ENCODE measurements around the gene RCVRN.
"Not testable (repeated sequence)": the region's sequence is repeated elsewhere in the genome, so short reads cannot be mapped to it uniquely, and the experiment has no call there.

Gene RCVRN

GRCh38 chr17:9921216-9921615 lies 16.1 kb upstream of the RCVRN start:
- not testable (repeated sequence) for DNase-seq

- DNase-seq = peak; percentile 98
Measured at GRCh38 chr17:9918804-9919352, 13.8 kb upstream of the RCVRN start.

- DNase-seq = no peak
Measured at GRCh38 chr17:9918352-9918751, 13.3 kb upstream of the RCVRN start.

GRCh38 chr17:9917801-9918200 lies 12.7 kb upstream of the RCVRN start:
- DNase-seq = no peak

- DNase-seq = no peak
Measured at GRCh38 chr17:9917131-9917530, 12.1 kb upstream of the RCVRN start.

- DNase-seq = no peak
Measured at GRCh38 chr17:9916108-9916507, 11.0 kb upstream of the RCVRN start.

GRCh38 chr17:9913476-9913875 lies 8.4 kb upstream of the RCVRN start:
- no peak for DNase-seq

GRCh38 chr17:9912121-9913099 lies 7.3 kb upstream of the RCVRN start:
- no peak for DNase-seq

GRCh38 chr17:9911089-9911488 lies 6.0 kb upstream of the RCVRN start:
- no peak for DNase-seq

- no peak for DNase-seq
Measured at GRCh38 chr17:9908649-9909042, 3.6 kb upstream of the RCVRN start.

GRCh38 chr17:9907883-9908648 lies 3.0 kb upstream of the RCVRN start:
- DNase-seq = peak; percentile 53

- DNase-seq = no peak
Measured at GRCh38 chr17:9907131-9907530, 2.1 kb upstream of the RCVRN start.

GRCh38 chr17:9906616-9907015 lies 1.5 kb upstream of the RCVRN start:
- DNase-seq = no peak

GRCh38 chr17:9905902-9906301 lies 831 bp upstream of the RCVRN start:
- DNase-seq = peak; percentile 66

- no peak for DNase-seq
Measured at GRCh38 chr17:9904277-9905077, 594 bp downstream of the RCVRN start.

- peak; percentile 32 for DNase-seq
Measured at GRCh38 chr17:9902120-9902519, 3.0 kb downstream of the RCVRN start.

GRCh38 chr17:9900784-9901183 lies 4.3 kb downstream of the RCVRN start:
- DNase-seq = no peak

GRCh38 chr17:9900044-9900594 lies 5.0 kb downstream of the RCVRN start:
- peak; percentile 89 for DNase-seq

- DNase-seq = no peak
Measured at GRCh38 chr17:9899280-9900043, 5.6 kb downstream of the RCVRN start.

- DNase-seq = no peak
Measured at GRCh38 chr17:9898812-9899211, 6.3 kb downstream of the RCVRN start.

- DNase-seq = peak; percentile 90
Measured at GRCh38 chr17:9897372-9897968, 7.6 kb downstream of the RCVRN start.

All from NCI-H82 (cell line).